ENCODE data around the gene SETBP1. TPM values are rescaled to one million over a fixed set of nuclear protein-coding genes. Genes with fewer than 3 reads are reported as not detected.

The SETBP1 gene
- polyA plus RNA-seq, 1 experiment, result 2.9 TPM

GRCh38 chr18:44668270-44668975 is 12.3 kb upstream of the SETBP1 start:
- H3K27me3 ChIP-seq (ENCODE audit: control insufficient read depth, insufficient read depth, low read length), result no peaks in the 10 kb centered on the region
- DNase-seq (ENCODE audit: low read depth), result no peak
- CTCF ChIA-PET, result no interaction called here
- POLR2A ChIA-PET, result no interaction called here
- TF ChIP-seq CTCF (IDR thresholded peaks at IDR 0.05; ENCODE audit: insufficient read depth, low read depth, low read length), result no peak
- H3K36me3 ChIP-seq (ENCODE audit: control insufficient read depth, insufficient read depth, low read length), result no peaks in the 10 kb centered on the region
- H3K4me3 ChIP-seq (ENCODE audit: low read depth, low read length), result no peak overlapping the region

DNA sequence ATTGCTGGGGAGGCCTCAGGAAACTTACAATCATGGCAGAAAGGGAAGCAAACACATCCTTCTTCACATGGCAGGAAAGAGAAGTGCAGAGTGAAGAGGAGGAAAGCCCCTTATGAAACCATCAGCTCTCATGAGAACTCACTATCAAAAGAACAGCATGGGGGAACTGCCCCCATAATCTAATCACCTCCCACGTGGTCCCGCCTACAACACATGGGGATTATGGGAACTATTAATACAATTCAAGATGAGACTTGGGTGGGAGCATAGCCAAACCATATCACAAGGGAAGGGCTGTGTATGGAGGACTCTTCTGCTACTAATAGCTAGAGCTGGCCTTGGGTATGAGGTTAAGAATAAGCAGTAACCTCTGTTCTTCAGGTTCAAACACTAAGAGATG is 8.8 kb upstream of the SETBP1 start:
- Histone ChIP-seq H3K27me3 (ENCODE audit: control insufficient read depth, insufficient read depth, low read length) (no peaks in the 10 kb centered on the region), H3K4me3 (ENCODE audit: low read depth, low read length) (no peak overlapping the region), H3K36me3 (ENCODE audit: control insufficient read depth, insufficient read depth, low read length) (no peaks in the 10 kb centered on the region)
- ChIA-PET CTCF (interaction anchor here (1.8 kb wide), 1 partner anchor 17 kb away, joined by 5 read pairs; no protein-coding TSS in a partner anchor), POLR2A (no interaction called here)
- TF ChIP-seq CTCF (IDR thresholded peaks at IDR 0.05; ENCODE audit: insufficient read depth, low read depth, low read length), result no peak
- DNase-seq (ENCODE audit: low read depth), result no peak

DNA sequence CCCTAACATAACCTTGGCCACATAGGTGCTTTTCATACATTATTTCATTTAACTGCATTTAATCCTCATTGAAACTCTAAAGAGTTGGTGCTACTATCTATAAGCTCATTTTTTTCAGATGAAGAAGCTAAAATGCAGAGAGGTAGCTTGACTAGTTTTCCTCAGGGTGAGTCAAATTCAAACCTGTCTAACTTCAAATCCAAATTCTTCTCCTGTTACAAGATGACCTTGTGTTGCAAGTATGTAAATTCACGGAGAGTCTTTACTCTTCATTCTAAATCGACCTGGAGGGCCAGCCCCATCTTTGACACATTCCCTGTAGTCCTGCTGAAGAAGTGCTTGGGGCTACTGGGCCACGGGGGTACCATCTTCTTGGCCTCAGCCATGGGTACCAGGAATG is 8.2 kb upstream of the SETBP1 start:
- POLR2A ChIA-PET, result no interaction called here
- Histone ChIP-seq H3K36me3 (ENCODE audit: control insufficient read depth, insufficient read depth, low read length) (no peaks in the 10 kb centered on the region), H3K4me3 (ENCODE audit: low read depth, low read length) (no peak overlapping the region), H3K27me3 (ENCODE audit: control insufficient read depth, insufficient read depth, low read length) (no peaks in the 10 kb centered on the region)
- DNase-seq (ENCODE audit: low read depth), result no peak
- no peak for TF ChIP-seq CTCF (IDR thresholded peaks at IDR 0.05; ENCODE audit: insufficient read depth, low read depth, low read length)
- CTCF ChIA-PET, result interaction anchor here (0.7 kb wide), 1 partner anchor 11 kb away, joined by 3 read pairs; no protein-coding TSS in a partner anchor

DNA sequence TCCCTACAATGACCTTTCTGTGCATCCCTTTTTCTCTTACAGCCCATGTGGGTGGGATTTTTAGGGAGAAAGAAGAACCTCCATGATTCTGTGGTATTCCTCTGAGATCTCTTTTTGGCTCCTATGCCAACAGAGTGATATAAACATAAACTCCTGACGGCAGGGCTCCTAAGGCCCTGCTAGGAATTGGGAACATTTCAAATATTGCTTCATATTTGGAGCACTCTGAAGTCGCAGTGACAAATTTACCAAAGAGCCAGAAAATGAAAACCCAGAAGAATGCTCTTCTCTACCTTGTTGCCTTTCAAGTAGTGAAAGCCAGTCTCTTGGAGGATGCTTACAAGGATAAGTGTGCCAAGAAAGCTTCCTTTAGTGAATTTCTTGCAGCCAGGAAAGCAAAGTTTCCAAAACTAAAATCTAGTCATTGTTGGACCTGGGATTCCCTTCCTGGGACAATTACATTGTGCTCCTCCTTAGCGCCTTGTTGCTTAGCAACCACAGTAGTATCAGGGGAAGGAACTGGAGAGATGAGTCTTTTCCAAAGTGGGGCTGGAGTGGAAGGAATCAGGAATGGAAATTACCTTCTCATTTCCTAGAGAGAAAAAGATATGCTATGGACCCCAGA is 7.3 kb upstream of the SETBP1 start:
- Histone ChIP-seq H3K4me3 (ENCODE audit: low read depth, low read length) (no peak overlapping the region), H3K27me3 (ENCODE audit: control insufficient read depth, insufficient read depth, low read length) (no peaks in the 10 kb centered on the region), H3K36me3 (ENCODE audit: control insufficient read depth, insufficient read depth, low read length) (no peaks in the 10 kb centered on the region)
- no peak for DNase-seq (ENCODE audit: low read depth)
- CTCF ChIA-PET, result no interaction called here
- TF ChIP-seq CTCF (IDR thresholded peaks at IDR 0.05; ENCODE audit: insufficient read depth, low read depth, low read length), result no peak
- POLR2A ChIA-PET, result no interaction called here

DNA sequence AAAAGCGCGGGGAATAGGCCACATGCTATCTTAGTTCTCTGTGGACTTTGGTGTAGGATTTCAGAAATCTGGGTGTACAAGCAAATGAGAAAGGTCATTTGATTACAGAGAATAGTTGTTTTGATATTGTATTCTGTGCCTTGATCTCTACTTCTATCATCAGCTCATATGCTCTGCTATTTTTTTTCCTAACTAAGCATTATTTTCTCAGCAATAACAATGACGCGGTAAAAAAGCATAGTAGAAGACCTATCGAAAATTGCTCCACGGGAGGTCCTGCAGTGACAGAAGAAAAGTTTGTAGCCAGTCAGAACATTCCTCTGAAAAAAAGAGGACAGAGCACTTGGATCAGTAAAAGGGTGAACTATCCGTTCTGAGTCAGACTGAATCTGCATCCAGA is 2.8 kb upstream of the SETBP1 start:
- ChIA-PET POLR2A (no interaction called here), CTCF (no interaction called here)
- Histone ChIP-seq H3K4me3 (ENCODE audit: low read depth, low read length) (no peak overlapping the region), H3K36me3 (ENCODE audit: control insufficient read depth, insufficient read depth, low read length) (no peaks in the 10 kb centered on the region), H3K27me3 (ENCODE audit: control insufficient read depth, insufficient read depth, low read length) (no peaks in the 10 kb centered on the region)
- DNase-seq (ENCODE audit: low read depth), result no peak
- TF ChIP-seq CTCF (IDR thresholded peaks at IDR 0.05; ENCODE audit: insufficient read depth, low read depth, low read length), result no peak

Data from BJ (cell line).